AG04450 (cell line): ENCODE data around the gene FBRSL1. TPM values are rescaled to one million over a fixed set of nuclear protein-coding genes. Genes with fewer than 3 reads are reported as not detected.

Experiments used
- CTCF ChIA-PET: fragments of 300-600, 350-600 bp; formaldehyde crosslinking; extraction: SDS; loops from one replicate; lab custom pipeline; 2022; ENCODE audit warnings: antibody characterized with exemption, inconsistent platforms; lab: Charles Lee
- POLR2A ChIA-PET: fragments of 350-600 bp; formaldehyde crosslinking; extraction: SDS; loops from one replicate; lab custom pipeline; 2021; ENCODE audit warnings: antibody characterized with exemption, inconsistent platforms; lab: Yijun Ruan, JAX
- DNase-seq: peaks from one replicate; pipeline ENCODE4 v3.0.0-alpha.2; 2011; ENCODE audit warnings: low read depth, low spot score
- H3K27ac ChIP-seq: one replicate; pipeline ENCODE4 v1.5.1; 2012; ENCODE audit warnings: low read depth, low read length, control low read depth
- H3K27me3 ChIP-seq: one replicate; pipeline ENCODE4 v1.6.0; 2012; ENCODE audit warnings: low read length; ENCODE audit not compliant: control insufficient read depth, insufficient read depth
- H3K4me3 ChIP-seq: 2 replicates; pipeline ENCODE4 v1.5.1; 2011; ENCODE audit warnings: mild to moderate bottlenecking, low read depth, low read length, control low read depth
- H3K9me3 ChIP-seq: 2 replicates; pipeline ENCODE4 v1.5.1; 2012; ENCODE audit warnings: low read length; ENCODE audit not compliant: control insufficient read depth, insufficient read depth
- polyA plus RNA-seq: library from polyadenylated mRNA; depleted of rRNA; stranded (reverse); fragments of >200 nt; gene quantifications from 2 replicates; pipeline ENCODE4 v1.2.3, GENCODE V29; 2011
- TF ChIP-seq, protein P1 (sequence below): IDR thresholded peaks from 2 replicates; pipeline ENCODE4 v1.5.1; 2011; ENCODE audit warnings: low read depth, low read length, control low read depth, inconsistent platforms

The FBRSL1 gene
- polyA plus RNA-seq, 1 experiment = 1.1 TPM

DNA sequence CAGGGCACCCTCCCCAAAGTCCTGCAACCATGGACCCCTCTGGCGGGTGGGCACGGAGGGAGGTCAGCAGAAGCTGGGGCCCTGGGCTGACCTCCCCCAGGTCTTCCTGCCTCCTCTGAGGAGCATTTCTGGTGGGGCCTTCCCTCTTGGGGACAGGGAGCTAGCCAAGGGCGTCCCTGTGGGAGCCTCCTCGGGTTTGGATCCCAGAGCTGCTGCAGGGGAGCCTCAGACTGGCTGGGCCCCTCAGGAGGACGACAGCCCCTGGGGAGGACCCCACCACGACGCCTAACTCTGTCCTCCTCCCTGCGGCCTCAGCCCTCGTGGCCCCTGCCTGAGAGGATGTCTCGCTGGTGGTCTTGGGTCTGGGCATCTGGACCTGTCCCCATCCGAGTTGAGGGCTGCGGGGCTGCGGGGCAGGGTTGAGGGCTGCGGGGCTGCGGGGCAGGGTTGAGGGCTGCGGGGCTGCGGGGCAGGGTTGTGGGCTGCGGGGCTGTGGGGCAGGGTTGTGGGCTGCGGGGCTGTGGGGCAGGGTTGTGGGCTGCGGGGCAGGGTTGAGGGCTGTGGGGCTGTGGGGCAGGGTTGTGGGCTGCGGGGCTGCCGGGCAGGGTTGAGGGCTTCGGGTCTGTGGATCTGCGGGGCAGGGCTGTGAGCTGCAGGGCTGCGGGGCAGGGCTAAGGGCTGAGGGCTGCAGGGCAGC, 37.4 kb downstream of the FBRSL1 start:
- no peak overlapping the region for H3K4me3 ChIP-seq
- no peaks in the 10 kb centered on the region for H3K27me3 ChIP-seq
- peaks cover 10% of the 10 kb centered on the region; the same call in 1 of the 2 replicates for H3K9me3 ChIP-seq
- POLR2A ChIA-PET = no interaction called here
- DNase-seq = no peak
- TF ChIP-seq, protein P1, sequence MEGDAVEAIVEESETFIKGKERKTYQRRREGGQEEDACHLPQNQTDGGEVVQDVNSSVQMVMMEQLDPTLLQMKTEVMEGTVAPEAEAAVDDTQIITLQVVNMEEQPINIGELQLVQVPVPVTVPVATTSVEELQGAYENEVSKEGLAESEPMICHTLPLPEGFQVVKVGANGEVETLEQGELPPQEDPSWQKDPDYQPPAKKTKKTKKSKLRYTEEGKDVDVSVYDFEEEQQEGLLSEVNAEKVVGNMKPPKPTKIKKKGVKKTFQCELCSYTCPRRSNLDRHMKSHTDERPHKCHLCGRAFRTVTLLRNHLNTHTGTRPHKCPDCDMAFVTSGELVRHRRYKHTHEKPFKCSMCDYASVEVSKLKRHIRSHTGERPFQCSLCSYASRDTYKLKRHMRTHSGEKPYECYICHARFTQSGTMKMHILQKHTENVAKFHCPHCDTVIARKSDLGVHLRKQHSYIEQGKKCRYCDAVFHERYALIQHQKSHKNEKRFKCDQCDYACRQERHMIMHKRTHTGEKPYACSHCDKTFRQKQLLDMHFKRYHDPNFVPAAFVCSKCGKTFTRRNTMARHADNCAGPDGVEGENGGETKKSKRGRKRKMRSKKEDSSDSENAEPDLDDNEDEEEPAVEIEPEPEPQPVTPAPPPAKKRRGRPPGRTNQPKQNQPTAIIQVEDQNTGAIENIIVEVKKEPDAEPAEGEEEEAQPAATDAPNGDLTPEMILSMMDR = no peak
- CTCF ChIA-PET = no interaction called here
- H3K27ac ChIP-seq = no peak overlapping the region

DNA sequence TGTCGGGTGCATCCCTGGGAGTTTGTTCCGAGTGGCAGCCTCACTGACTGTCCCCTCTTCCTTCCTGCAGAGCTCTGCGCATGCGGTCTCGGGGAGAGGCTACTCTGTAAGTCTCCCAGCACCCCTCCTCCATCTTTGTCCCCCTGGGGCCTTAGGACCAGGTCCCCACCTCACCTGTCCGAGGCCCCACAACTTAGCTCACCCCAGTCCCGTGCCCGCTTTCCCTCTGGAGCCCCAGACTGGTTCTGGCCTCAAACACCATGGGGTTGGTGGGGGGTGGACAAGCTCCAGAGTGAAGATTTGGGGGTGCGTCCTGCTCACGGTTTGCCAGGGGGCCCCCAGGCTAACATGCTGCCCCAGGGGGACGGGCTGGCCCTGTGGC, 37.9 kb downstream of the FBRSL1 start:
- ChIA-PET CTCF (no interaction called here), POLR2A (no interaction called here)
- no peak overlapping the region for H3K4me3 ChIP-seq
- H3K27ac ChIP-seq = no peak overlapping the region
- TF ChIP-seq, protein P1 = no peak
- H3K27me3 ChIP-seq = no peaks in the 10 kb centered on the region
- H3K9me3 ChIP-seq = peaks cover 15% of the 10 kb centered on the region; the same call in 1 of the 2 replicates
- DNase-seq = no peak

DNA sequence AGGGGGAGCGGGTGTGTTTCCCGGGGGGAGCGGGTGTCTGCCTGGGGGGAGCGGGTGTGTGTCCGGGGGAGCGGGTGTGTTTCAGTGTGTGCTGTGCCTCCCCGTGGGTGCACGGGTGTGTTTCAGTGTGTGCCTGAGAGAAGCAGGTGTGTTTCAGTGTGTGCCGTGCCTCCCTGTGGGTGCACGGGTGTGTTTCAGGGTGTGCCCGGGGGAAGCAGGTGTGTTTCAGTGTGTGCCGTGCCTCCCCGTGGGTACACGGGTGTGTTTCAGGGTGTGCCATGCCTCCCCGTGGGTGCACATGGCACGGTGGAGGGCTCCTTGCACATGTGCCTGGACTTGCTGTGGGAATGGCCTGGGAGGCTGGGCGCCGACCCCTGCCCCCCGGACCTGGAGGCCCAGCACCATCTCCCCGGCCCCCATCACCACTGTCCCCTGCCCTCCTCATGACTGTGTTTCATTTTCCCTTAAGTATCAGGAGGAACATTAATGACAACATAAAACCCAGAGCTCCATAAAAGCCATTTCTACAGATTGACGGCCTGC, 38.7 kb downstream of the FBRSL1 start:
- TF ChIP-seq, protein P1 = no peak
- CTCF ChIA-PET = no interaction called here
- H3K4me3 ChIP-seq = no peak overlapping the region
- no peak overlapping the region for H3K27ac ChIP-seq
- no peaks in the 10 kb centered on the region for H3K27me3 ChIP-seq
- peaks cover 15% of the 10 kb centered on the region; the same call in 1 of the 2 replicates for H3K9me3 ChIP-seq
- POLR2A ChIA-PET = interaction anchor here (0.7 kb wide), 1 partner anchor 66 kb away, joined by 3 read pairs; no protein-coding TSS in a partner anchor
- no peak for DNase-seq

DNA sequence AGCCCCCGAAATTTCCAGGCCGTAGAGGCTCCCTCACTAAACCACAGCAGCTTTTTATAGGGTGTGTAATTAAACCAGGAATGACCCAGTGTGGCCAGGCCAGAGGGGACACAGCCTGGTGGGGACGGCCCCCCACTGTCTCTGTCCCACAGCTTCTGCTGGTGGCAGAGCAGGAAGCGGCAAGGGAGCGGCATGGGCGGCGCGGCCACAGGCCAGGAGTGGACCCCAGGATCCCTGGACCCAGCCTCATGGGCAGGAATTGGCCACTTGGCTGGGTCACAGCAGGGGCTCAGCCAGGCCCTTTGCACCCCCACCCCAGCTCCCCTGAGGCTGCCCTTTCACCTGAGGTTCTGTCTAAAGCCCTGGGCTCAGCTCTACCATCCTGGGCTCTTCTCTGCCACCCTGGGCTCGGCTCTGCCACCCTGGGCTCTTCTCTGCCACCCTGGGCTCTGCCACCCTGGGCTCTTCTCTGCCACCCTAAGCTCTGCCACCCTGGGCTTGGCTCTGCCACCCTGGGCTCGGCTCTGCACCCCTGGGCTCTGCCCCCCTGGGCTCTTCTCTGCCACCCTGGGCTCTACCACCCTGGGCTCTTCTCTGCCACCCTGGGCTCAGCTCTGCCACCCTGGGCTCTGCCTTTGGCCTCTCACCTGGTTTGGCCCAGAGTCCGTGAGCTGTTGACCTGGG, 39.3 kb downstream of the FBRSL1 start:
- H3K9me3 ChIP-seq = peaks cover 18% of the 10 kb centered on the region; the same call in 1 of the 2 replicates
- CTCF ChIA-PET = no interaction called here
- H3K27me3 ChIP-seq = no peaks in the 10 kb centered on the region
- DNase-seq = no peak
- H3K27ac ChIP-seq = no peak overlapping the region
- H3K4me3 ChIP-seq = no peak overlapping the region
- TF ChIP-seq, protein P1 = no peak
- POLR2A ChIA-PET = interaction anchor here (0.7 kb wide), 1 partner anchor 67 kb away, joined by 3 read pairs; no protein-coding TSS in a partner anchor

DNA sequence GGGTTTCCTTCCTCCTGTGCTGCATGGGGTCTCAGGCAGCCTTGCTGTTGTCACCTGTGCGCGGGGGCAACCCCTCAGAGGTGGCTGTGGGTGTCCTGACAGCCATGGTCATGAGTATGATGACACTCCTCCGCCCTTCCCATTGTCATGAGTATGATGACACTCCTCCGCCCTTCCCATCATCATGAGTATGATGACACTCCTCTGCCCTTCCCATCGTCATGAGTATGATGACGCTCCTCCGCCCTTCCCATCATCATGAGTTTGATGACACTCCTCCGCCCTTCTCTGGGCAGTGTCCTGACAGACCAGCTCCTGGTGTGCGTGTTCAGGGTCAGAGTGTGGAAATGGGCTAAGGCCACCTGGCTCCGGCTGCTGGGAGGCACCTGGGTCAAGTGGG, 40.0 kb downstream of the FBRSL1 start:
- no peaks in the 10 kb centered on the region for H3K27me3 ChIP-seq
- TF ChIP-seq, protein P1 = no peak
- DNase-seq = no peak
- H3K27ac ChIP-seq = no peak overlapping the region
- POLR2A ChIA-PET = no interaction called here
- H3K9me3 ChIP-seq = peaks cover 23% of the 10 kb centered on the region; the same call in 1 of the 2 replicates
- CTCF ChIA-PET = no interaction called here
- no peak overlapping the region for H3K4me3 ChIP-seq
